Mammary epithelial cell (primary cell): ENCODE measurements around the gene KIFC1.

Experiments
- CTCF ChIP-seq, 2 donors: IDR thresholded peaks in 1 of 2; conservative IDR thresholded peaks in 1 of 2; 2 replicates each; pipeline ENCODE4 v1.5.1; 2011 to 2012; ENCODE audit warnings: inconsistent platforms in 2 of 2, low read length in 2 of 2, mild to moderate bottlenecking in 2 of 2, control low read depth in 1 of 2, low read depth in 1 of 2; ENCODE audit not compliant: insufficient read depth in 1 of 2; ENCODE audit errors: extremely low read depth in 1 of 2
- EZH2 ChIP-seq: IDR thresholded peaks from 2 replicates; pipeline ENCODE4 v1.6.1; 2012; ENCODE audit warnings: low read length, inconsistent platforms, borderline replicate concordance

GRCh38 chr6:33427585-33428223 is 36.1 kb downstream of the KIFC1 start:
- TF ChIP-seq CTCF (conservative IDR thresholded peaks at IDR 0.05 in 1 of 2, IDR thresholded peaks at IDR 0.05 in 1 of 2; ENCODE audit: extremely low read depth in 1 of 2, insufficient read depth in 1 of 2, low read depth in 1 of 2, low read length in 2 of 2) (no peak), EZH2 (no peak)
